AG08396 (cell line): Measurements from ENCODE around the gene MPHOSPH10.
"Not testable (repeated sequence)": the region's sequence is repeated elsewhere in the genome, so short reads cannot be mapped to it uniquely, and the experiment has no call there.

Source experiments
- DNase-seq: peaks from one replicate; pipeline ENCODE4 v3.0.0; 2012; ENCODE audit warnings: low spot score, mixed read lengths

MPHOSPH10 gene

GRCh38 chr2:71122387-71123298 is 7.8 kb upstream of the MPHOSPH10 start:
- no peak for DNase-seq

- DNase-seq, result no peak
Measured at GRCh38 chr2:71125506-71126294, 4.7 kb upstream of the MPHOSPH10 start.

DNA sequence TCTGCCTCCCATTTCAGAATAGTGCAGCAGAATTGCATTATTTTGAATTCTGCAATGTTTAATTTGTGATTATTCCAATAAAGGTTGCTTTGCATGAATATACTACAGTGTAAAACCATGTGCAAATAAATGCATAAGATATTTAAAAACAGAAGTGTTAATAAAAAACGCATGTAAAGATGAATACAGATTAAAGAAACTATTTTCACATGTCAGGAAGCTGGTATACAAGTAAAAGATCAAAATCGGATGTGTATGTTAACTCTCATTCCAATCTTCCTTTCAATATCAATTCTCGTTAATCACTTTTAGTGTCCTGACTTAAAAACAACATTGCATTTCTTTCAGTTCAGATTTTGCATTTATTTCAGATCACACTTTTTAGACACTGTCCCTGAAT is 3.5 kb upstream of the MPHOSPH10 start:
- DNase-seq, result no peak

DNA sequence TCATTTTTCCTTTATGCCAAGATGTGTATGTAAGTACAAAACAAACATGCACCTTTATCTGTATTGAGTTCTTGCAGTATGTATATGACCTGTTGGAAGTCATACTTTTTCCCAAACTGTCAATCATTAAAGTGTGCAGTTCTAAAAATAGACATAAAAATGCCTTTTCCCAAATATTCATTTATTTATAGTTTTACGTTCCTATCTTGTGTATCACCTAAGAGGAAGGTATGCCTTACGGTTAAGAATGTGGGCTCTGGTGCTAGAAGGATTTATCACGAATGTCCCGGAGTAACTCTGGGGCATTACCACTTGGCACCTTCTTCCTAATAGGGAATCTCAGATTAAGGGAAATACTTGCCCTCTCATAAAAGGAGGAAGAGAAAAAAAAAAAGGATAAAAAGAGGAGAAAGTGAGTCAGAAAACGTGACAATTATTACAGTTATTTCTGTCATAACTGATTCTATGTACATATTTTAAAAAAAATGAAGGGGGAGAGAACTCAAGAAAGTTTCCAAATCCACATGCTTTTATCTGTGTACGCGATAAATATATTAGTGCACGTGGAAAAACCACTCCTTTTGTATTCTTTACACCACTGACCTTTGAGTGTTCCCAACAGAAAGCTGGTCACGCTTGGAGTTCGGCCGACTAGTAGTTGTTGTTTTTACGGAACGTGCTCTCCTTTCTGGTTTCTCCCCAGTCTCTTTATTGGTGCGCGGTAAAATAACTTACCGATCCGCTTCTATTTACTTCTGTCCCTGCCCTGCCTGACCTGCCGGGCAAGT is 1.1 kb upstream of the MPHOSPH10 start:
- peak; percentile 11 for DNase-seq

GRCh38 chr2:71129902-71130151 is 607 bp upstream of the MPHOSPH10 start:
- no peak for DNase-seq

- DNase-seq, result no peak
Measured at GRCh38 chr2:71130905-71131244, 441 bp downstream of the MPHOSPH10 start.

- not testable (repeated sequence) for DNase-seq
Measured at GRCh38 chr2:71131387-71132166, 1.1 kb downstream of the MPHOSPH10 start.

DNA sequence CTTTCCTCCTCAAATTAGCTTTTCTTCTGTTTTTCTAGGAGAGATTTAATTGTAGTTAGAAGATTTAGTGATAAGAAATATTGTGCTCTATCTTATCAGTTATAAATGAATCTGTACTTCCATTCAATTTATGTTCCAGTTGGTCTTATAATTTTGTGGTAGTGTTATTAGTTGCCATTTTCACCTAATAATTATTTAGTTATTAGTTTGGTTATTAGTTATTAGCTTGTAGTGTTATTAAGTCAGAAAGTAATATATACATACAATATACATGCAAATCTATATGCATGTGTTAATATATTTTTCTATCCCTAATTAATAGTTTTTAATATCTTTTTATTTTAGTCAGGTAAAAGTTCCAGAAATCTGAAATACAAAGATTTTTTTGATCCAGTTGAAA is 3.2 kb downstream of the MPHOSPH10 start:
- no peak for DNase-seq

DNA sequence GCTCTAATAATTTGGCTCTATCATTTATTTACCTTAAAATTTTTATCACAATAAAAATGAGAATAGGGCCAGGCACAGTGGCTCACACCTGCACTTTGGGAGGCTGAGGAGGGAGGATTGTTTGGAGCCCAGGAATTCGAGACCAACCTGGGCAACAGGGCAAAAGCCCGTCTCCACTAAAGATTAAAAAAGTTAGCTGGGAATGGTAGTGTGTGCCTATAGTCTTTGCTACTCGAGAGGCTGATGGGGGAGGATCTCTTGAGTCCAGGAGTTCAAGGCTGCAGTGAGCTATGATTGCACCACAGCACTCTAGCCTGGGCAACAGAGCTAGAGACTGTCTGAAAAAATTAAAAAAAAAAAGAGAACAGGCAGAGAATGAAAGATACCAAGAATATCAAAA is 5.7 kb downstream of the MPHOSPH10 start:
- no peak for DNase-seq

GRCh38 chr2:71143782-71144181 is 13.3 kb downstream of the MPHOSPH10 start:
- no peak for DNase-seq

GRCh38 chr2:71148506-71149063 is 18.2 kb downstream of the MPHOSPH10 start:
- no peak for DNase-seq

DNA sequence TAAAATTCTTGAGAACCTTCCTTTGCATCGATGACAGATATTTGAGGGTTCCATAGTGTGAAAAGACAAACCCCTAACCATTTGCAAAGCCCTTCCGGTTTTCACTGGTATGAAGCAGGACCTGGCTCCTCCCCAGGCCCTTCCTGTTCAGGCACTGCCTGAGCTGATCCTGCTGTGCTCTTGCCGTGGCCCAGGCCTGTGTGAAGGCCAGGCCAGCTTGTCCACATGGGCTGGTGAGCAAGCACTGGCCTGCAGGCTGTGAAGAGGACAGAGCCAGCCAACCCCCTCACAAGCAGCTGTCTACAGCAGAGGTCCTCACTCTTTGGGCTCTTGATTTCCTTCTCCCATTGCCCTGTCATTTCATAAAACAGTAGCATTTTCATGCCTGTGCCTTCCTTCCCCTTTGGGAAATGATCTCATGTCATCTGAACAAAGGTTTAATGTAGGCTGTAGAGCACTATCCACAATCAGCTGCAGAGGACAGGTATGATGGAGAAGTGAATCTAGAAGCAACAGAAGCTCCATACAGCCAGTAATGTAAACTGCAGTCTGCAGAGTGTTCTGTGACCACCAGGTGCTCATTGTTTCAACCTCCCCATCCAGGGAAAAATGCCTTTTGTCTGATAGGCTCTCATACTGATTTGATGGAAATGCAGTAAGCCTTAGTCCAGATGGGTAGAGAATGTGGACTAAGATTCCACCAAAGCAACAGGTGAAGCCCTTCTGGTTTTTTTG is 19.8 kb downstream of the MPHOSPH10 start:
- DNase-seq, result no peak

GRCh38 chr2:71151620-71152019 is 21.2 kb downstream of the MPHOSPH10 start:
- DNase-seq, result no peak

DNA sequence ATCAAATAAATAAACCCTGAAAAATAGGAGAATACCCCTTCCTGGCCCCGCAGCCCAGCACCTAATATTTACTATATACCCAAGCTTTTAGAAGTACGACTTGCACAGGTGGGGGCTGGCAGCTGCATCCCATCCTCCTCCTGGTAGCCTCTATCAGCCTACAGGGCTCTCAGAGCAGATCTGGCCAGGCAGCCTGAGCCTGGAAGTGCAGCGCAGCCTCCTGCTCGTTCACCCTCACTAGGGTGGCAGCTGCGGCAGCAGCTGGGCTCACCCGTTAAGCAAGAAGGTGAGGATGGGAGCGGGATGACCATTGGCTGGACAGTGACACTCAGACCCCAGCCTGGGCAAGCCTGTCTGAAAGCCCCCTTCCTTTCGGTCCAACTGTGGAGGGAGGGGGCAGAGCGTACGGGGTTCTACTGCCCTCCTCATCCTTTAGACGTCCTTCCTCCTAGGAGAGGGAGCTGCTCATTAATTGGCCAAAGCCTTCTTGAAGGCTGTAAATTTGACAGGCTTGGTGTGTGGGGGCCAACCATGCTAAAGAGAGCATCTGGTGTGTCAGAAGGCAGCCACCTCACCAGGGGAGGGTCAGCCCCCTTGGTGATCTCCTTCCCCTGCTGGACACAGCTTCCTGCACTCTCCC is 23.3 kb downstream of the MPHOSPH10 start:
- DNase-seq, result no peak

- no peak for DNase-seq
Measured at GRCh38 chr2:71154279-71154678, 23.8 kb downstream of the MPHOSPH10 start.

DNA sequence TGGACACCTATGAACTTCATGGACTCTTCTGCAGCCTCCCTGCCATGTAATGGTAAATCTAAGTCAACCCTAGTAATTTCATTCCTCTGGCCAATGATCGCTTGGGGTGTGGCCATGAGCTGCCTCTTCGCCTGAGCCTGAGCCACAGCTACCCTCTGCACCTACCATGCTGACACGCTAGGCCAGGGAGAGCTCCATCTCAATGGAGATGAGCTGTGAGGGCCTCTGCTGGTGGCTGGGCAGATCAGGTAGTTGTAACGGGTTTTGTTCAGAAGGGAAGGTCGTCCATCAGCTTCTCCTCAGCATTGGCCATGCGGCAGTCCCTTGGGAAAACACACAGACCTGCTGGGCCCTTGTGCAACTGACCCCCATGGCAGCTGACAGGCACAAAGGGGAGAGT is 24.4 kb downstream of the MPHOSPH10 start:
- DNase-seq, result no peak

DNA sequence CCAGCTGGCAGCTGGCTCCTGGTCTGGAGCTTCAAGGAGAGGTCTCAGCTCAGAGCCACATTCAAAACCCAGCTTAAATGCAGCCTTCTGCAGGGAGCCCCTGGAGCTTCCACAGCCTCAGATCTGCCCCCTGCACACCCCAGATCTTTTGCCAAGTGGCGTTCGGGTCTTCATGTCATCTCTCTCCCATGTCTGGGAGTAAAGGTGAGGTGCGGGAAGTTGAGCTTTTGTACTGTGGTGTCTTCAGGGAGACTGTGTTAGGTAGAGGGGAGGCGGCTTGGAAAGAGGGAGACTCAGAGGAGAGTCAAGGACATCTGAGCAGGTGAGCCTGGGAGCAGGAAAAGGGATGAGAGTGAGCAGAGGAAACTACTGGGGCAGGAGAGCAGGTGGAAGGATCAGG is 25.4 kb downstream of the MPHOSPH10 start:
- DNase-seq, result no peak

- DNase-seq, result no peak
Measured at GRCh38 chr2:71156573-71156972, 26.1 kb downstream of the MPHOSPH10 start.

GRCh38 chr2:71157124-71157793 is 26.8 kb downstream of the MPHOSPH10 start:
- peak; percentile 55 for DNase-seq

GRCh38 chr2:71166812-71167211 is 36.4 kb downstream of the MPHOSPH10 start:
- DNase-seq, result no peak
